AG10803 (cell line): ENCODE results near the gene SLC30A10.
"Not testable (repeated sequence)": the region's sequence is repeated elsewhere in the genome, so short reads cannot be mapped to it uniquely, and the experiment has no call there.

Experiments
- DNase-seq: peaks from one replicate; pipeline ENCODE4 v3.0.0; 2010; ENCODE audit warnings: low read depth
- H3K4me3 ChIP-seq: 2 replicates; pipeline ENCODE4 v1.5.1; 2011; ENCODE audit warnings: mild to moderate bottlenecking, low read length, control low read depth
- TF ChIP-seq, protein P1 (sequence below): conservative IDR thresholded peaks from 2 replicates; pipeline ENCODE4 v1.5.1; 2011; ENCODE audit warnings: mild to moderate bottlenecking, low read length, control low read depth, inconsistent platforms

SLC30A10 gene

DNA sequence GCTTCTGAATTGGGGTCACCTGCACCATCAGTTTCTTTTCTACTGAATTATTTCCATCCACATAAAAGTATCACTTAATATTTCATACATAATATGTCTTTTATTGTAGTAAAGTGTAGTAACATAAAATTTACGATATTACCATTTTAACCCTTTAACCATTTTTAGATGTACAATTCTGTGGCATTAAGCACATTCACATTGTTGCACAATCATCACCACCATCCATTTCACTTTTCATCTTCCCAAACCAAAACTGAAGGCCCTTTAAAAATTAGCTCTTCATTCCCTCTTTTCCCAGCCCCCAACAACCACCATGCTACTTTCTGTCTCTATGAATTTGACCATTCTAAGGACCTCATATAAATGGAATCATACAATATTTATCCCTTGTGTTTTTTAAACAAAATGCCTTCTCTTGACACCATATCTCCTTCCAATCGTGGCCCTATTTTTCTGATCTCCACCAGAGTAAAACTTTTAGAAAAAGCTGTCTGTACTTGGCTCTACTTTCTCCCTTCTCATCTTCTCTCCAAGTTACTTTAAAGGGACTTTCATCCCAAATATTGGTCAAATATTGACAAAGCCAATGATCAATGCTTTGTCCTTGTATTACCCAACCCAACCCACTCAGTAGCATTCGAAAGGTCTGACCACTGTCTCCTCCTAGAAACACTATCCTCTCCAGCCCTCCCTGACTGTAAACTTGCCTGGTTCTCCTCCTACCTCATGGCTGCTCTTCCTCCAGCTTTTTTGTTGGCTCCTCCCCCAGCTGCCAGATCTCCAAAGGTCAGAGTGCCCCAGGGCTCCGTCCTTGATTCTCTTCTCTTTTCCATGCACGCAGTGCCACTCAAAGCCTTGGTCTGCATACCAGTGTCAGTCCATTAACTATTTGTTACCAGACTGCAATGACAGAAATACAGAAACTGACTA is 44.7 kb downstream of the SLC30A10 start:
- H3K4me3 ChIP-seq: no peak overlapping the region
- TF ChIP-seq, protein P1, sequence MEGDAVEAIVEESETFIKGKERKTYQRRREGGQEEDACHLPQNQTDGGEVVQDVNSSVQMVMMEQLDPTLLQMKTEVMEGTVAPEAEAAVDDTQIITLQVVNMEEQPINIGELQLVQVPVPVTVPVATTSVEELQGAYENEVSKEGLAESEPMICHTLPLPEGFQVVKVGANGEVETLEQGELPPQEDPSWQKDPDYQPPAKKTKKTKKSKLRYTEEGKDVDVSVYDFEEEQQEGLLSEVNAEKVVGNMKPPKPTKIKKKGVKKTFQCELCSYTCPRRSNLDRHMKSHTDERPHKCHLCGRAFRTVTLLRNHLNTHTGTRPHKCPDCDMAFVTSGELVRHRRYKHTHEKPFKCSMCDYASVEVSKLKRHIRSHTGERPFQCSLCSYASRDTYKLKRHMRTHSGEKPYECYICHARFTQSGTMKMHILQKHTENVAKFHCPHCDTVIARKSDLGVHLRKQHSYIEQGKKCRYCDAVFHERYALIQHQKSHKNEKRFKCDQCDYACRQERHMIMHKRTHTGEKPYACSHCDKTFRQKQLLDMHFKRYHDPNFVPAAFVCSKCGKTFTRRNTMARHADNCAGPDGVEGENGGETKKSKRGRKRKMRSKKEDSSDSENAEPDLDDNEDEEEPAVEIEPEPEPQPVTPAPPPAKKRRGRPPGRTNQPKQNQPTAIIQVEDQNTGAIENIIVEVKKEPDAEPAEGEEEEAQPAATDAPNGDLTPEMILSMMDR: no peak
- DNase-seq: no peak

DNA sequence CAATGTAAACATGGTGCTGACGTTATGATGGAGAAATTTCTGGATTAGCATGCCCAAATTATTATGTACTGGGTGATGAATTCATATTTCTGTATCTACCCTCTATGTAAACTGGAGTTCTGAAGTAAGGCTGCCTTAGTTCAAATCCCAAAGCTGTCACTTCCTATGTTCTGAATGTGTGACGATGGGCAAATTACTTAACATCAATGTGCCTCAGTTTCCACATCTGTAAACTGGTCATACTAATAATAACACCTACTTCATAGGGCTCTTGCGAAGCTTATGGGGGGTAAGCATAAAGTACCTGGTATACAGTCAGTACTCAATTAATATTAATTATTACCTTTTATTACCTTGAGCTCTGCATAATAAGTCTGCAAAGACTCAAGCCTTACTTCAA is 45.6 kb downstream of the SLC30A10 start:
- H3K4me3 ChIP-seq: no peak overlapping the region
- no peak for DNase-seq
- TF ChIP-seq, protein P1: no peak

DNA sequence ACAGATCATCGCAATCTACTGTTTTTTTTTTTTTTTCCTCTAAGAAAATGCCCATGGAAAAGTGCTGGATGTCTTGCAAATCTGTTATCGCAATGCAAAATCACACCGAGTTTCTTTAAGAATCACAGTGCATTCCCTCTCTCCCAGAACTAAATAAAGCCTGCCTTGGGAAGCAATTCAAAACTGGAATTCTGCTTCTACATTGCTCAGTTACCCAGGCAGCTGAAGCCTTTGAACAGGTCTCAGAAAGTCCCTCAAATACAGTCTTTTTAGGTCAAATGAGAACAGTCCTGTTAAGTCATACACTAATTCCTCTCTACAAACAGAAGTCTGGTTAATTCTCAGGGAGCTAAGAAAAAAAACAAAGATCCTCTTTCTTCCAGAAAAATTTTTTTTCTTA is 46.3 kb downstream of the SLC30A10 start:
- TF ChIP-seq, protein P1: no peak
- no peak overlapping the region for H3K4me3 ChIP-seq
- no peak for DNase-seq

DNA sequence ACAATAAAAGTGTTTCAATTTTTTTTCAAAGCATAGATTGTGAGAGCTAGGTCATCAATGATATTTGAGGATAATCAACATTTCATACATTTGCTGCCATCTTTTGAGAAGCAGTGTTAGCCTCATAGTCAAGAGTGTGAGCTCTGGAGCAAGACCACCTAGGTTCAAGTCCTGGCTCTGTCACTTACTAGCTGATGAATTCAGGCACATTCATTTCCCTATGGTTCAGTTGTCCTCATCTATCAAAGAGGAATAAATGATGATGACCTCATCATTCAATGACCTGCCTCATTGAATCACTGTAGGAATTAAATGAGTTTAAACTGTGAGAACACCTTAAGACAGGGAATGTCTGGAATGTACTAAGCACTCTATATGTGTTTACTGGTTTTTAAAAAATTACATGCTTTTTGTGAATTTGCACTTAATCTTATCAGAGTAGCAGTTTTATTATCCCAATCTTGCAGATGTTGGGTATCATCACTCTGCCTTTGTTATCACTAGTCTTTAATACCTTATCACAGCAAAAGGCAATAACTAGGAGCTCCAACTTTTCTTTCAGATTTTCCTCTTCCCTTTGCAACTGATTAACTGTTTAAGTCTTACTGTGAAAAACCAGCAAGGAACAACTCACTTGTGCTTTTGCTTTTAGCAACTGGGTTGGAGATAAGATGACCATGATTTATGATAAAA is 47.4 kb downstream of the SLC30A10 start:
- no peak overlapping the region for H3K4me3 ChIP-seq
- DNase-seq: no peak
- TF ChIP-seq, protein P1: no peak

DNA sequence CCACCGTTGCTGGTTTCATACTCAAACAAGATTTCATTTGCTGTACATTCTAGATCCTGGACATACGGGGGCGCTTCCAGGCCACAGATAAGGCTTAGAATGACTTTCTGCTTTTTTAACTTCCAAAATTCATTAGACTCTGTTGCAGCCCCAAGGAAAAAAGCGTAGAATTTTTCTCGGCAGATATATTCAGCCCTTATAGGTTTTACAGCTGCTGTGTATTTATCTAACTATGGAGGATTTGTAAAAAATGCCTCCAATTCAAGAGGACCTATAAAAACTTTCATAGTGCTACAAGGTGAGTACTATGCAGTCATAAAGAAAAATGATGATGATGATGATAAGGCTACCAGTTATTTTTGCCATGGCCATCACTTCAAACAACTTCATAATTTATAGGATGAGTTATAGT is 51.6 kb downstream of the SLC30A10 start:
- DNase-seq: no peak
- H3K4me3 ChIP-seq: no peak overlapping the region
- TF ChIP-seq, protein P1: no peak

DNA sequence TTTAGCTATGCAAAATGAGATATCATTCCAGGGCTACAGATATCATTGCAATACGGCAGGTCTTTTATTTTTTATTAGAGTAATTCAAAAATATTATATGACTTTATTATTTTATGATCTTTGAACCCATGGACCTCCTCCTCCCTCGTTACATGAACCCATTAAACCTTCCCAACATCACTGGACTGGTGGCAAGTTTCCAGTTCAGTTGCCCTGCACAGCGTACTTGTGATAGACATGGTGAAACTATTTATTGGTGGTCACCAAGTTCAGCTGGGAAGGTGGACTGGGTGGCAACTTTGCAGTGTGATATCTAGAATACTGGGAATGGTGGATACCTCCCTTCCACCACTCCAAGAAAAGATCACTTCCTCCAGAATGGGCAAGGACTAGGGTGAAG is 52.5 kb downstream of the SLC30A10 start:
- TF ChIP-seq, protein P1: no peak
- H3K4me3 ChIP-seq: no peak overlapping the region
- no peak for DNase-seq

DNA sequence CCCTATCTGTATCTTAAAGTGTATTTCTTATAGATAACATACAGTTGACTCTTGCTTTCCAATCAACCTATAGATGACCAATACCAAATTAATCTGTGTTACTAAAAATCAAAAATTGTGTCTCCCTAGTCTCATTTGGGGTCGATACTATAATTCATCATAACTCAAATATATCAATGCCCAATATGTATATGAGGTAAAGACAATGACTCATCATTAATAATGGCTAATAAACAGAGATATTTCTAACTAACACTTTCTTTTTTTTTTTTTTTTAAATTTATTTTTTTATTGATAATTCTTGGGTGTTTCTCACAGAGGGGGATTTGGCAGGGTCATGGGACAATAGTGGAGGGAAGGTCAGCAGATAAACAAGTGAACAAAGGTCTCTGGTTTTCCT is 55.8 kb downstream of the SLC30A10 start:
- not testable (repeated sequence) for DNase-seq, H3K4me3 ChIP-seq
